A673 (cell line): ENCODE measurements around the gene ARL5B.

Experiments
- CTCF ChIP-seq: fragments of 300-800, 200-600 bp; sonication (generic); conservative IDR thresholded peaks from 2 replicates; pipeline ENCODE4 v1.5.1; 2017; ENCODE audit warnings: low read depth, mild to moderate bottlenecking, antibody characterized with exemption, low read length, moderate library complexity, mixed read lengths
- EZH2 ChIP-seq: fragments of 200-600 bp; sonication (generic); IDR thresholded peaks from 2 replicates; pipeline ENCODE4 v1.6.1; 2017; ENCODE audit warnings: borderline replicate concordance, low read depth, mild to moderate bottlenecking, mixed read lengths, antibody characterized with exemption, low read length; ENCODE audit not compliant: poor library complexity, severe bottlenecking

- TF ChIP-seq CTCF (no peak), EZH2 (no peak)
Observed at GRCh38 chr10:18664841-18665478, 5.7 kb downstream of the ARL5B start.
